Endodermal cell (in vitro differentiated cells): ENCODE data around the gene ATOSA. TPM values are rescaled to one million over a fixed set of nuclear protein-coding genes. Genes with fewer than 3 reads are reported as not detected.
A peak's percentile ranks its signal among the peaks of the same experiment; 100 is the strongest.

Experiments
- DNase-seq: peaks from one replicate; pipeline ENCODE4 v3.0.0-alpha.2; 2017
- H3K27ac ChIP-seq: 2 replicates; pipeline ENCODE4 v1.5.1; 2013; ENCODE audit warnings: mild to moderate bottlenecking, low read depth, low read length, moderate library complexity
- H3K27me3 ChIP-seq: 2 replicates; pipeline ENCODE4 v1.6.1; 2013; ENCODE audit warnings: mild to moderate bottlenecking, low read length, moderate library complexity; ENCODE audit not compliant: insufficient read depth, control insufficient read depth, poor library complexity, severe bottlenecking
- H3K36me3 ChIP-seq: 2 replicates; pipeline ENCODE4 v1.7.0; 2013; ENCODE audit warnings: mild to moderate bottlenecking, low read length, moderate library complexity; ENCODE audit not compliant: control insufficient read depth, insufficient read depth
- H3K4me1 ChIP-seq: one replicate; pipeline ENCODE4 v1.7.0; 2013; ENCODE audit warnings: low read length; ENCODE audit not compliant: control insufficient read depth, insufficient read depth
- H3K4me3 ChIP-seq: 2 replicates; pipeline ENCODE4 v1.5.1; 2013; ENCODE audit warnings: mild to moderate bottlenecking, low read length, moderate library complexity
- H3K9ac ChIP-seq: 2 replicates; pipeline ENCODE4 v1.6.1; 2013; ENCODE audit warnings: mild to moderate bottlenecking, low read length, moderate library complexity; ENCODE audit not compliant: poor library complexity, severe bottlenecking; ENCODE audit errors: extremely low read depth
- H3K9me3 ChIP-seq: 2 replicates; pipeline ENCODE4 v1.6.1; 2013; ENCODE audit warnings: mild to moderate bottlenecking, low read length, moderate library complexity; ENCODE audit not compliant: control insufficient read depth
- H3K27ac Mint-ChIP-seq: 2 replicates; pipeline ENCODE4 v1.8.0; 2020; ENCODE audit warnings: mixed read lengths
- H3K27me3 Mint-ChIP-seq: 2 replicates; pipeline ENCODE4 v1.8.0; 2021; ENCODE audit warnings: mild to moderate bottlenecking, mixed read lengths; ENCODE audit not compliant: insufficient read depth
- H3K36me3 Mint-ChIP-seq: 2 replicates; pipeline ENCODE4 v1.8.0; 2020; ENCODE audit warnings: low read depth, mixed read lengths
- H3K4me1 Mint-ChIP-seq: 2 replicates; pipeline ENCODE4 v1.8.0; 2020; ENCODE audit warnings: mixed read lengths
- H3K4me3 Mint-ChIP-seq: 2 replicates; pipeline ENCODE4 v1.8.0; 2020; ENCODE audit warnings: mild to moderate bottlenecking, moderate library complexity, mixed read lengths
- H3K9me3 Mint-ChIP-seq: 2 replicates; pipeline ENCODE4 v1.8.0; 2020; ENCODE audit warnings: mild to moderate bottlenecking, mixed read lengths
- WGBS, 2 experiments: methylation state at CpG; one replicate each; pipeline versions ENCODE4 v1.1.5 to v1.1.7; 2013; ENCODE audit warnings: missing lambda C conversion rate in 2 of 2, mixed read lengths in 1 of 2; ENCODE audit not compliant: insufficient coverage in 1 of 2, insufficient read length in 1 of 2; 5-methylcytosine and 5-hydroxymethylcytosine counted together
- total RNA-seq, 2 donors: library from RNA; stranded (reverse); fragmentation: NEBNext Ultra II Directional in 1 of 2; extraction: Animal tissue kit (Norgen Biotek cat#: 25700) in 1 of 2; gene quantifications; 2 replicates in 1 of 2; 3 replicates in 1 of 2; pipeline ENCODE4 v1.2.1, GENCODE V29; 2021
- TF ChIP-seq, protein P1 (sequence below): fragments of 200-600 bp; sonication (generic); conservative IDR thresholded peaks from 2 replicates; pipeline ENCODE4 v1.5.0; 2021; ENCODE audit warnings: antibody characterized with exemption, mild to moderate bottlenecking

Gene ATOSA
- total RNA-seq, 2 donors from 2014 or later = 18.6 to 27.8 TPM

GRCh38 chr15:52709187-52709981 lies 30.2 kb upstream of the ATOSA start:
- H3K9ac ChIP-seq = no peak overlapping the region
- H3K4me3 ChIP-seq = peak overlapping the region; percentile 71
- no peak overlapping the region for H3K27ac ChIP-seq
- no peak overlapping the region for H3K27ac Mint-ChIP-seq
- H3K27me3 Mint-ChIP-seq = no peaks in the 10 kb centered on the region
- peak; percentile 94 for DNase-seq
- no peaks in the 10 kb centered on the region for H3K4me1 ChIP-seq
- TF ChIP-seq, protein P1, sequence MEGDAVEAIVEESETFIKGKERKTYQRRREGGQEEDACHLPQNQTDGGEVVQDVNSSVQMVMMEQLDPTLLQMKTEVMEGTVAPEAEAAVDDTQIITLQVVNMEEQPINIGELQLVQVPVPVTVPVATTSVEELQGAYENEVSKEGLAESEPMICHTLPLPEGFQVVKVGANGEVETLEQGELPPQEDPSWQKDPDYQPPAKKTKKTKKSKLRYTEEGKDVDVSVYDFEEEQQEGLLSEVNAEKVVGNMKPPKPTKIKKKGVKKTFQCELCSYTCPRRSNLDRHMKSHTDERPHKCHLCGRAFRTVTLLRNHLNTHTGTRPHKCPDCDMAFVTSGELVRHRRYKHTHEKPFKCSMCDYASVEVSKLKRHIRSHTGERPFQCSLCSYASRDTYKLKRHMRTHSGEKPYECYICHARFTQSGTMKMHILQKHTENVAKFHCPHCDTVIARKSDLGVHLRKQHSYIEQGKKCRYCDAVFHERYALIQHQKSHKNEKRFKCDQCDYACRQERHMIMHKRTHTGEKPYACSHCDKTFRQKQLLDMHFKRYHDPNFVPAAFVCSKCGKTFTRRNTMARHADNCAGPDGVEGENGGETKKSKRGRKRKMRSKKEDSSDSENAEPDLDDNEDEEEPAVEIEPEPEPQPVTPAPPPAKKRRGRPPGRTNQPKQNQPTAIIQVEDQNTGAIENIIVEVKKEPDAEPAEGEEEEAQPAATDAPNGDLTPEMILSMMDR = no peak
- H3K27me3 ChIP-seq = no peaks in the 10 kb centered on the region
- H3K36me3 Mint-ChIP-seq = no peaks in the 10 kb centered on the region
- H3K4me1 Mint-ChIP-seq = peaks cover 16% of the 10 kb centered on the region
- peak overlapping the region; percentile 53 for H3K4me3 Mint-ChIP-seq
- 40 to 50% methylated on average over 8 to 10 of the region's 10 CpGs for WGBS, 2 experiments
- no peaks in the 10 kb centered on the region for H3K9me3 Mint-ChIP-seq
- no peaks in the 10 kb centered on the region for H3K36me3 ChIP-seq
- no peaks in the 10 kb centered on the region for H3K9me3 ChIP-seq

GRCh38 chr15:52706091-52706490 lies 26.9 kb upstream of the ATOSA start:
- no peaks in the 10 kb centered on the region for H3K4me1 ChIP-seq

DNA sequence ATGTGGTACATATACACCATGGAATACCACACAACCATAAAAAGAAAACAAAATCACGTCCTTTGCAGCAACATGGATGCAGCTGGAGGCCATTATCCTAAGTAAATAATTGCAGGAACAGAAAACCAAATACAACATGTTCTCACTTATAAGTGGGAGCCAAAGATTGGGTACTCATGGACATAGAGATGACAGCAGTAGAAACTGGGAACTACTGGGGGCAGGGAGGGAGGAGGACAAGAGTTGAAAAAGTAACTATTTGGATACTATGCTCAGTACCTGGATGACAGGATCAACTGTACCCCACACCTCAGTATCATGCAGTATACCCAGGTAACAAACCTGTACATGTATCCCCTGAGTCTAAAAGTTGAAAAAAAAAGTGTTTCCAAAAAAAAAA lies 23.2 kb upstream of the ATOSA start:
- no peak overlapping the region for H3K9ac ChIP-seq
- no peaks in the 10 kb centered on the region for H3K4me1 ChIP-seq
- DNase-seq = no peak
- H3K27me3 ChIP-seq = peaks cover 7% of the 10 kb centered on the region
- Mint-ChIP-seq H3K27ac (no peak overlapping the region), H3K4me3 (no peak overlapping the region), H3K9me3 (no peaks in the 10 kb centered on the region), H3K36me3 (no peaks in the 10 kb centered on the region), H3K27me3 (no peaks in the 10 kb centered on the region), H3K4me1 (peaks cover 20% of the 10 kb centered on the region)
- no peaks in the 10 kb centered on the region for H3K9me3 ChIP-seq
- no peak overlapping the region for H3K27ac ChIP-seq
- H3K36me3 ChIP-seq = no peaks in the 10 kb centered on the region
- TF ChIP-seq, protein P1 = no peak
- H3K4me3 ChIP-seq = no peak overlapping the region
- 100% methylated on average over 1 of the region's 1 CpG; no CpG with 5 or more reads in 1 of the 2 experiments for WGBS, 2 experiments

More at GRCh38 chr15:52706091-52706490, 26.9 kb upstream of the ATOSA start:
- no peak overlapping the region for H3K4me3 ChIP-seq
- H3K36me3 ChIP-seq = no peaks in the 10 kb centered on the region
- Mint-ChIP-seq H3K27me3 (no peaks in the 10 kb centered on the region), H3K36me3 (no peaks in the 10 kb centered on the region), H3K9me3 (no peaks in the 10 kb centered on the region), H3K4me3 (no peak overlapping the region), H3K27ac (no peak overlapping the region), H3K4me1 (peaks cover 16% of the 10 kb centered on the region)
- H3K9me3 ChIP-seq = no peaks in the 10 kb centered on the region
- TF ChIP-seq, protein P1 = no peak
- H3K27me3 ChIP-seq = no peaks in the 10 kb centered on the region
- WGBS, 2 experiments = 86 to 100% methylated on average over 1 of the region's 1 CpG
- no peak overlapping the region for H3K27ac ChIP-seq
- no peak overlapping the region for H3K9ac ChIP-seq
- no peak for DNase-seq
